ENCODE measurements around the gene NRG3. TPM values are rescaled to one million over a fixed set of nuclear protein-coding genes. Genes with fewer than 3 reads are reported as not detected.
"Not testable (repeated sequence)": the region's sequence is repeated elsewhere in the genome, so short reads cannot be mapped to it uniquely, and the experiment has no call there.

The NRG3 gene
- total RNA-seq, 1 donor from 2014 or later = 10.7 TPM

GRCh38 chr10:82968533-82968932 lies 1093.5 kb downstream of the NRG3 start:
- DNase-seq (ENCODE audit: low read depth in 2 of 2) = no peak

DNA sequence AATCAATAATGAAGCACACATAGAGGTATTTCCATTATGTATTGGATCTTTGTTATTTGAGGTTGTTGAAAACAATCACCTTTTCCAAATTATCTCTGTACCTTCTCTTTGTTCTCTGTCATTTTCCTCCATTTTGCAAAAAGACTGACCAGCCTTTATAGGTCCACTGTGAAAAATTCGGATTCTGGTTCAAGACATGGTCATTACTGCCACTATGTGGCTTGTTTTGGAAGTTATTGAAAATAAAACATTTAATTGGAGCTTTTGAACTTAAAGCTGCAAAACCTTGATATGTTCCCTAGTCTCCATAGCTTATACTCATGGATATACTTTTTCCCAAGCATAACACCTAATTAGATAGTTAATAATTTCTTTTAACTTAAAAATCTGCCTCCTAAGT lies 1094.4 kb downstream of the NRG3 start:
- peak in 1 of 2 donors; percentile 35 for DNase-seq (ENCODE audit: low read depth in 2 of 2)

DNA sequence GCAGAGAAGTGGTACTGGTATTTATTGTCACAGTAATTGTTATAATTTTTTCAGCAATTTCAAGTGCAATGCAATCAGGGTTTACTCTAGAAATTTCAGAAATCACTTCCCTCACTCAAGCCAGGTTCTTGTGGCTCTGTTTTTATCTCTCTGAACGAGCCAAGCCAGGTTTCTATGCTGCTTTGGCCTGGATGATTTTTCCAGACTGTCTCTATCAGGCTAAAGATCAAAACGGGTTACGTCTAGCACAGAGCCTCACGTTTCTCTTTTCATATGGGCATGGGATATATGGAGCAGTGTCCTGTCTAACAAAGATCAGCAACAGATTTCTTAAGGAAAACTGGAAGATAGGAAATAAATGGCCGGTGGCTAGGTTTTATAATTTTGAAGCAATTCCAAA lies 1105.3 kb downstream of the NRG3 start:
- no peak for DNase-seq (ENCODE audit: low read depth in 2 of 2)

DNA sequence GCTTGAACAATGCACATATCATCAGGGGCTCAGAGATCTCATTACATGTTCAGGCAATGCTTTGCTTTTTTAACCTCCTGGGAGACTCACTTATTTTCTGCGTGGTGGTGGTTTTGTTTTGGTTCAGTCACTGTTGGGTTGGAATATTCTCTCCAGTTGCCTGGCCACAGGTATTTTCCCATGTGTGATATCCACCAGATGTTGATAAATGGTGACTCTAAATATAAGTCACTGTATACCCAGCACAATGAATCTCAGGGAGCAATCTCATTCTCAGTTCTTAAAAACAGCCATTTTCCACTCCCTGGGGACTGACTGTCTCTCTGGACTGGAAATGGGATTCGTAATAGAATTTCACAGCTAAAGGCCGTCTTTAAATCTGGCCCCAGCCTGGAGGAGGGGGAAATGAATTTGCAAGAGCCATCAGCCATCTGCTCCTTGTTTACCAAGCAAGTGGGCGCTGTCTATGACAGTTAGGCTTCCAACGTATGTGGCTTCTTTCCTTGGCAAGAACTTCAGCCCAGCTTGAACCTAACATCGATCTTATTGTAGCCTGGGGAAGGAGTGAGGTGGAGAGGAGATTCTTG lies 1106.2 kb downstream of the NRG3 start:
- DNase-seq (ENCODE audit: low read depth in 2 of 2) = no peak

DNA sequence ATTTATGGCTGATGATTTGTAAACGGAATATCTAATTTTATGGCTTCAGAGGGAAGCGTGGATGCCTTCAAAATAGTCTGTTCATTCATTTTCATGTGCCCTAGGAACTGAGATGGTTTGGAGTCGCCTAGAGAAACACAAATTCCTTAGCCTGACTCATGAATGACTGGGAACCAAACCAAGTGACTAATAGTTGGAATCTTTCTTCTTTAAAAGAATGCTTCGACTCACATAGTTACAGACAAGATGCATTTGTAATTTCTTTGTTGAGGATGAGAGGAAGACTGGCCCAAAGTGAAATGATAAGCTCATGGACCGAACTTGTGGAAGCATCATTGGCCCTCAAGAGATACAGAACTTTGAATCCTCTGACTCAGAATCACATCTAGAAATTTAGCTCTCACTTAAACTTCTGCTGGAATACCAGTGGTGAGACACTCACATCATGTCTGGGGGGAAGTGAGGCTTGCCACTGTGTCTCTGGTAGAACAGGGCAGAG lies 1107.2 kb downstream of the NRG3 start:
- peak in 1 of 2 donors; percentile 12 for DNase-seq (ENCODE audit: low read depth in 2 of 2)

DNA sequence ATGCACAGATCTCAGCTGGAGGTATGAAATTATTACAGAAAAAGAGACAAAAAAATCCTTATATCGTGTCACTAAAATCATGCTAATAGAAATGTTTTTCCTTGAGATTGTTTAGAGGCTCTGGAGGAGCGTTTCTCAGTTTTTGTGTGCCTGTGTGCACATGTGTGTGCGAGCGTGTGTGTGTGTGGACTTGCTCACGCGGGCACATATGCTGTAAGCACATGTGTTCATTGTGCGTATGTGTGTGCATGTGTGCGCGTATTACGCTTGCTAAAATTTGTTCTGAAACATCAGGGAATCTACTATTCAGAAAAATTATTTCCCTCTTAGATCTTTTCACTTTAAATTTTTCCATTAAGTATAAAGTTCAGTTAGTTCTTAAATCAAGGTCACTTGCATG lies 1111.2 kb downstream of the NRG3 start:
- DNase-seq (ENCODE audit: low read depth in 2 of 2) = no peak

- not testable (repeated sequence) for DNase-seq (ENCODE audit: low read depth in 2 of 2)
Observed at GRCh38 chr10:83006479-83006878, 1131.5 kb downstream of the NRG3 start.

- no peak for DNase-seq (ENCODE audit: low read depth in 2 of 2)
Observed at GRCh38 chr10:83007510-83007909, 1132.5 kb downstream of the NRG3 start.

- no peak for DNase-seq (ENCODE audit: low read depth in 2 of 2)
Observed at GRCh38 chr10:83012866-83013265, 1137.9 kb downstream of the NRG3 start.

DNA sequence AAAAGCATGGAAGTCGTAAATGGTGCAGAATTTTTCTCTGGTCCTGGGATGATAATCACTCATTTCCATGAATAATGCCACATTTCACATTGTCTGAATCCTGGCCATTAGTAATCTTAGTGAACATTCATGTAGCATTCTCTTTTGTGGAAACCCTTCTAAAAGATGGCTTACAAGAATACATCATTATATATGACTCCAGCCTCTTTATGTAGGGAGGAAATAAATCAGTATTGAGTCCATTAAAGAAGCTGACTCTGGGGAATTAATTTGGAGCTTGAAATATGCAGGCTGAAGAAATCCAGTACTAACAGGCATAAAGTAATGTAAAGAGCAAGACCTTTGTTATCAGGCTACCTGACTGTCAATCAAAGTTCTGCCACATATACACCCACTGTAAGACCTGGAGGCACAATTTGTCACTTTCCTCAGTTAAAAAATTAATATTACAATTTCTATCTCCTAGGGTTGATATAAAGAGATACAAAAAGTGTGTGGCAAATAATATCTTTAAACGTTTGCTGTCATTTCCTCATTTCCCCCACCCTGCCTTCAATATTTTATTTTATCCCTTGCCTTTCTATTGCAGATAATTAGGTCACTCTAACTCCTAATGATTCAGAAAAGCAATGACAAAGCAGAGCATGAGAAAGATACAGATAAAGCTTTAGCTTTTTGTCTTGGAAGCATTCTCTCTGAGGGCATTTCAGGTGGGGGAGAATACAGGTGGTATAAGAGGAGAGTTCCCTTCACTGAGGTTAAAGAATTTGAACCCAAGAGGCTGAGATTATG lies 1142.3 kb downstream of the NRG3 start:
- DNase-seq (ENCODE audit: low read depth in 2 of 2) = no peak

- DNase-seq (ENCODE audit: low read depth in 2 of 2) = no peak
Observed at GRCh38 chr10:83023662-83024061, 1148.7 kb downstream of the NRG3 start.
